GM18951 (cell line): ENCODE measurements around the gene GABRD.
"Not testable (repeated sequence)": the region's sequence is repeated elsewhere in the genome, so short reads cannot be mapped to it uniquely, and the experiment has no call there.

Experiments
- POLR2A ChIP-seq: IDR thresholded peaks from 4 replicates; pipeline ENCODE4 v1.6.1; 2011; ENCODE audit warnings: mild to moderate bottlenecking; ENCODE audit not compliant: insufficient read length, insufficient read depth; ENCODE audit errors: extremely low read depth
- in situ Hi-C: fragments of 300-500 bp; cut with MboI; formaldehyde crosslinking; loops from one replicate; pipeline ENCODE4 v1.12.0; 2022; ENCODE audit warnings: low sequenced_read_pairs, mixed read lengths, inconsistent platforms; ENCODE audit not compliant: unreplicated experiment

The GABRD gene

GRCh38 chr1:2019172-2019543 is at the start of gene GABRD:
Gene GABRD, plus strand, starts transcription at chr1:2019345. Its CDS starts 79 bp downstream, at chr1:2019424.
- TF ChIP-seq POLR2A: no peak
- in situ Hi-C loops: no loop called here

- TF ChIP-seq POLR2A: no peak
- in situ Hi-C loops: no loop called here
Measured at GRCh38 chr1:1969505-1969900, 49.6 kb upstream of the GABRD start.

- in situ Hi-C loops: no loop called here
Measured at GRCh38 chr1:1969953-1970716, 49.0 kb upstream of the GABRD start.

GRCh38 chr1:1971017-1971416 is 48.1 kb upstream of the GABRD start:
- in situ Hi-C loops: no loop called here
- no peak for TF ChIP-seq POLR2A

More at GRCh38 chr1:1969953-1970716, 49.0 kb upstream of the GABRD start:
- no peak for TF ChIP-seq POLR2A

DNA sequence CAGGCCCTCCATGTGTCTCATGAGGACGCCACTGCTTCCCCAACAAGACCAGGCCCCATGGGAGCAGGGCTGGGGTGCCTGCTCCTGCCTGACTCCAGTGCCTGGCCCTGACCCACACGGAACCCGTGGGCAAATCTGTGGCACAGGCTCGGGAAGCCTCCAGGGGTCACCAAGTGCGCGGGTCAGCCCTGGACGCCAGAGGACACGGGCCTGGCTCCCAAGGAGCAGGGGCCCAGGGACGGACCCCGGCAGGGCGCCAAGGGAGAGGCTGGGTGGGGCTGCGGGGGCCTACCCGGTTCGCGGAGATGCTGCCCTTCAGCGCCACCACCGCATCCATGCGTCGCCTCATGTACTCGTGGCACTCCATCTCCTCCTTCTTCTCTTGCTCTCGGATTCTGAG is 47.5 kb upstream of the GABRD start:
- in situ Hi-C loops: no loop called here
- TF ChIP-seq POLR2A: no peak

DNA sequence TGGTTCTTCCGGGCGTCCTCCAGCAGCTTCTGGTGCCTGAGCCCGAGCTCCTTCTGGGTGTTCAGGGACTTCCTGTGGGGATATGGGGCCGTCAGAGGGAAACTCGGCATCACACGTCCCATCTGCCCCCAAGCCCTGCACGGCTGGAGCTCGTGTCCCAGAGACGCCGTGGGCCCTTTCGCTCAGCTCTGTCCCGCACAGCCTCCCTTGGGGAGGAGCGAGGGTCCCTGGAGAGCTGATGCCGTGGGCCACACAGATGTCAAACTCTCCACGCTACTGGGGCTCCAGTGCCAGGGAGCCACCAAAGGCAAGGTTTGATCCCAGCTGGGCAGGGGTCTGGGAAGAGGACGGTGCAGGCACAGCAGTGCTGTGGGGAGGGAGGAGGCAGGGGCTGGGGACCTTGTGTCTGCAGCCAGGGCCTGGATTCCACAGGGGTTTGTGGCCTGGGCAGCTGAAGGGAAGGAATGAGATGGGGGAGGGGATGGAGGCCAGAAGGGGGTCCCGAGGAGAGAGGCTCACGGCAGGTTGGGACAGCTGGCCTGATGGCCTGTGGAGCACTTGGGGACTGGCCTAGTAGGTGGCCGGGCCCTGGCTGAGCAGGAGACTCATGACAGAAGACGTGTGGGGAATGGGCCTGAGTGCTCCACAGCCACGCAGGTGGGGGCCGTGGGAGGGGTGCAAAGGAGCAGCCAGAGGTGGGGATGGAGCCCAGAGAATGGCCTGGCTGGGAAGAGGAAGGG is 46.0 kb upstream of the GABRD start:
- in situ Hi-C loops: no loop called here
- no peak for TF ChIP-seq POLR2A

- no peak for TF ChIP-seq POLR2A
- in situ Hi-C loops: no loop called here
Measured at GRCh38 chr1:1973716-1974642, 45.2 kb upstream of the GABRD start.

DNA sequence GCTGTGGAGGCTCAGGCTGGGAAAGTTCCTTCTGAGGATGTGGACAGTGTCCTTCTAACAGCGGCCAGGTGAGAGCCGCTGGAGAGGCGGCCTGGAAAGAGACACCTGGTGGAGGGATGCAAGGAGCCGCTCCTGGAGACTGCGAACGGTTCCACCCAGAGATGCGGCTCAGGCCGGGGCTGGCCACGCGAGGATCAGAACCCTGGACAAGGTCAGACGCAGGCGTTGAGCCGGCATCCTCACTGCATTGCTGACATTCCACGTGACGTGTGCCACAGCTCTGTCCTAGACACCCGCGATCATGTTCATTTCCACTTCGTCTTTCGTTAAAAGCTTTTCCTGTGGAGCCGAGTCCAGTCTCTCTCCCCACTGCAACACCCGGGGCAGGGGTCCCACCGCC is 44.3 kb upstream of the GABRD start:
- no peak for TF ChIP-seq POLR2A
- in situ Hi-C loops: no loop called here

GRCh38 chr1:1975535-1975934 is 43.6 kb upstream of the GABRD start:
- in situ Hi-C loops: no loop called here
- TF ChIP-seq POLR2A: no peak

DNA sequence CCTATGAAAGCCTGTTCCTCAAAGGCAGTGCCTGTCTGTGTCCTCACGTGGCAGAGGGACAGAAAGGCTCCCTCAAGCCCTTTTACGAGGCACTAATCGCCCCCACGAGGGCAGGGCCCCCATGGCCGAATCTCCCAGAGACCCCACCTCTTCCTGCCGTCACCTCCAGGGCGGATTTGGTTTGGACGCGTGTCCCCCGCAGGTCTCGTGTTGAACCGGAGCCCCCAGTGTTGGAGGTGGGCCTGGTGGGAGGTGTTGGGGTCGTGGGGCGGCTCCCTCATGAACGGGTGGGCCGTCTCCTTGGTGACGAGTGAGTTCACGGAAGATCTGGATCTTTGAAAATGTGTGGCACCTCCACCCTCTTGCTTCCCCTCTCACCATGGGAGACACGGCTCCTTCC is 43.1 kb upstream of the GABRD start:
- TF ChIP-seq POLR2A: no peak
- in situ Hi-C loops: no loop called here

GRCh38 chr1:1978108-1978507 is 41.0 kb upstream of the GABRD start:
- no peak for TF ChIP-seq POLR2A
- in situ Hi-C loops: no loop called here

- in situ Hi-C loops: not testable (repeated sequence)
Measured at GRCh38 chr1:1978690-1979481, 40.3 kb upstream of the GABRD start.
